ENCODE results near the gene LYSET.
"Not testable (repeated sequence)": the region's sequence is repeated elsewhere in the genome, so short reads cannot be mapped to it uniquely, and the experiment has no call there.

The LYSET gene

DNA sequence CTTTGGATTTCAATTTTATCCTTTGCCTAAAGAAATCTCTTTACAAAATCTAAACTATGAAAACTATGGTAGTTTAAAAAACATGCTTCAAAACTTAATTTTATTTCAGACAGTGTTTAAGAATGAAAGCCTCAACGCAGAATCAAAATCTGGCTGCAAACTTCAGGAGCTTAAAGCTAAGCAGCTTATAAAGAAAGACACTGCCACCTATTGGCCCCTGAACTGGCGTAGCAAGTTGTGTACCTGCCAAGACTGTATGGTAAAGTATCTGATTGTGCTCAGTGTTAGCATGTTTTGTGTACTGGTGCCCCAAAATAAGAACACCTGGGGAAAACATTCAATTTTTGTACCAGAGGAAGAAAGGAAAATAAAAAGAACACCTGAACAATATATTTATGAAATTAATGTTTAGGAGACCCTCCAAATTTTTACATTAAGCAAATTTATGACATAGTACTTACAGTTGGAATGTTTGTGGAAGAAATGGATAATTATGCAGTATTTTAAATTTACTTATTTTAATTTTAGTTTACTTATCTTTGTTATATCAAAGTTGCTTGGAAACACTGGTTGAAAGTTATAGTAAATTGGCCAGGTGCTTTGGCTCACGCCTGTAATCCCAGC is 34.1 kb downstream of the LYSET start:
- DNase-seq (ENCODE audit: low read depth) = no peak
- no peak overlapping the region for H3K4me3 ChIP-seq (ENCODE audit: low read length)
- peak; percentile 80 for TF ChIP-seq CTCF (conservative IDR thresholded peaks at IDR 0.05; ENCODE audit: low read depth, low read length)

DNA sequence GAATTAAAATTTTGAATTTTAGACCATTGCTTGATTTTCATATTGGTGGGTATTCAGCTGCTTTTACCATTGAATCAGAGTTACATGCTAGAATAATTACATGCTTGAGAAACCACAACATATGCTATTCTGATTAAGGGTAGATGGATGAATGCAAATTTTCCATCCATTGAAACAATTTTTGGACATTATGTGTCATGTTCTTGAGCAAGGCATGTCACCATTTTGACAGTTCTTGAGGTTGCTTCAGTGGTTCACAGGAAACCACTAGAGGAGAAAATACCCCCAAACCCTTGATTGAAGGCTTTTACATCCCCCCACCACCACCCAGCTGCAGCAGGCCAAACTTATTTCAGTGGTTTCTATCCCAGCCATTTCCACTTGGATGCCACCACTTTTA is 35.4 kb downstream of the LYSET start:
- TF ChIP-seq CTCF (conservative IDR thresholded peaks at IDR 0.05; ENCODE audit: low read depth, low read length) = no peak
- H3K4me3 ChIP-seq (ENCODE audit: low read length) = no peak overlapping the region
- DNase-seq (ENCODE audit: low read depth) = no peak

GRCh38 chr14:93223565-93223964 is 38.4 kb downstream of the LYSET start:
- TF ChIP-seq CTCF (conservative IDR thresholded peaks at IDR 0.05; ENCODE audit: low read depth, low read length) = no peak
- DNase-seq (ENCODE audit: low read depth) = no peak
- no peak overlapping the region for H3K4me3 ChIP-seq (ENCODE audit: low read length)

GRCh38 chr14:93228550-93228949 is 43.4 kb downstream of the LYSET start:
- no peak for DNase-seq (ENCODE audit: low read depth)
- TF ChIP-seq CTCF (conservative IDR thresholded peaks at IDR 0.05; ENCODE audit: low read depth, low read length) = no peak
- H3K4me3 ChIP-seq (ENCODE audit: low read length) = no peak overlapping the region

- DNase-seq (ENCODE audit: low read depth) = no peak
- H3K4me3 ChIP-seq (ENCODE audit: low read length) = no peak overlapping the region
- no peak for TF ChIP-seq CTCF (conservative IDR thresholded peaks at IDR 0.05; ENCODE audit: low read depth, low read length)
These were observed 45.4 kb downstream of the LYSET start for GRCh38 chr14:93230539-93230938.

GRCh38 chr14:93231129-93231979 is 46.2 kb downstream of the LYSET start:
- peak overlapping the region; percentile 62 for H3K4me3 ChIP-seq (ENCODE audit: low read length)
- no peak for TF ChIP-seq CTCF (conservative IDR thresholded peaks at IDR 0.05; ENCODE audit: low read depth, low read length)
- no peak for DNase-seq (ENCODE audit: low read depth)

GRCh38 chr14:93232159-93232558 is 47.0 kb downstream of the LYSET start:
- no peak for TF ChIP-seq CTCF (conservative IDR thresholded peaks at IDR 0.05; ENCODE audit: low read depth, low read length)
- H3K4me3 ChIP-seq (ENCODE audit: low read length) = peak overlapping the region; percentile 62

GRCh38 chr14:93233078-93233477 is 48.0 kb downstream of the LYSET start:
- not testable (repeated sequence) for H3K4me3 ChIP-seq (ENCODE audit: low read length); DNase-seq (ENCODE audit: low read depth)

More at GRCh38 chr14:93232159-93232558, 47.0 kb downstream of the LYSET start:
- DNase-seq (ENCODE audit: low read depth) = no peak
